Measurements from ENCODE around the gene CMTM5. TPM values are rescaled to one million over a fixed set of nuclear protein-coding genes. Genes with fewer than 3 reads are reported as not detected.

The CMTM5 gene
- total RNA-seq, 1 experiment from 2014 or later: 0.24 TPM

DNA sequence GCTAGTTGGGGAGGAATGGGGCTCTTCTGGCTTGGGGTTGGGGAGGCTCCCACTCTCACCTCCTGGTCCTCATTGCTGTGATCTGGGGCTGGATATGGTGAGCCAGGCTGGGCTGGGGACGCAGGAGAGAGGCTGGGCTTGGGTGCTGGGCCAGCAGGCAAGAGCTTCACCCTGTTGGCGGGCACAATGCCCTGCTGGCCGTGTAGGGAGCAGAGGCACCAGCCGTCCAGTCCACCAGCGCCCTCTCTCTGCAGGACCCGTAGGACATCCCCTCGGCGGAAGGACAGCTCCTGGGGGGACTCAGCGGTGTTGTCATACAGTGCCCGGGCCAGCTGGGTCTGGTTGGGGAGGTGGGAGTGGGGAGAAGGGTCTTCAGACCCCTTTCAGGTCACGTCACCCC, 16.4 kb upstream of the CMTM5 start:
- Mint-ChIP-seq H3K9me3 (no peaks in the 10 kb centered on the region), H3K36me3 (peaks cover 17% of the 10 kb centered on the region), H3K27me3 (ENCODE audit: low read depth) (peaks cover 6% of the 10 kb centered on the region), H3K4me1 (peaks cover 22% of the 10 kb centered on the region), H3K27ac (no peak overlapping the region), H3K4me3 (no peak overlapping the region)
- TF ChIP-seq GRHL2 (CRISPR knock-in tag; IDR thresholded peaks at IDR 0.05; ENCODE audit: insufficient replicate concordance, severe bottlenecking) (no peak), ZNF219 (CRISPR knock-in tag; IDR thresholded peaks at IDR 0.05; ENCODE audit: borderline replicate concordance) (no peak), MYBL2 (CRISPR knock-in tag; IDR thresholded peaks at IDR 0.05) (no peak)
- TF ChIP-seq, protein P1, sequence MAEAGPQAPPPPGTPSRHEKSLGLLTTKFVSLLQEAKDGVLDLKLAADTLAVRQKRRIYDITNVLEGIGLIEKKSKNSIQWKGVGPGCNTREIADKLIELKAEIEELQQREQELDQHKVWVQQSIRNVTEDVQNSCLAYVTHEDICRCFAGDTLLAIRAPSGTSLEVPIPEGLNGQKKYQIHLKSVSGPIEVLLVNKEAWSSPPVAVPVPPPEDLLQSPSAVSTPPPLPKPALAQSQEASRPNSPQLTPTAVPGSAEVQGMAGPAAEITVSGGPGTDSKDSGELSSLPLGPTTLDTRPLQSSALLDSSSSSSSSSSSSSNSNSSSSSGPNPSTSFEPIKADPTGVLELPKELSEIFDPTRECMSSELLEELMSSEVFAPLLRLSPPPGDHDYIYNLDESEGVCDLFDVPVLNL (CRISPR knock-in tag; IDR thresholded peaks at IDR 0.05; ENCODE audit: borderline replicate concordance, low read depth): no peak
- TF ChIP-seq, protein P2, sequence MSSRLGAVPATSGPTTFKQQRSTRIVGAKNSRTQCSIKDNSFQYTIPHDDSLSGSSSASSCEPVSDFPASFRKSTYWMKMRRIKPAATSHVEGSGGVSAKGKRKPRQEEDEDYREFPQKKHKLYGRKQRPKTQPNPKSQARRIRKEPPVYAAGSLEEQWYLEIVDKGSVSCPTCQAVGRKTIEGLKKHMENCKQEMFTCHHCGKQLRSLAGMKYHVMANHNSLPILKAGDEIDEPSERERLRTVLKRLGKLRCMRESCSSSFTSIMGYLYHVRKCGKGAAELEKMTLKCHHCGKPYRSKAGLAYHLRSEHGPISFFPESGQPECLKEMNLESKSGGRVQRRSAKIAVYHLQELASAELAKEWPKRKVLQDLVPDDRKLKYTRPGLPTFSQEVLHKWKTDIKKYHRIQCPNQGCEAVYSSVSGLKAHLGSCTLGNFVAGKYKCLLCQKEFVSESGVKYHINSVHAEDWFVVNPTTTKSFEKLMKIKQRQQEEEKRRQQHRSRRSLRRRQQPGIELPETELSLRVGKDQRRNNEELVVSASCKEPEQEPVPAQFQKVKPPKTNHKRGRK (CRISPR knock-in tag; IDR thresholded peaks at IDR 0.05; ENCODE audit: borderline replicate concordance): no peak
- TF ChIP-seq, protein P3, sequence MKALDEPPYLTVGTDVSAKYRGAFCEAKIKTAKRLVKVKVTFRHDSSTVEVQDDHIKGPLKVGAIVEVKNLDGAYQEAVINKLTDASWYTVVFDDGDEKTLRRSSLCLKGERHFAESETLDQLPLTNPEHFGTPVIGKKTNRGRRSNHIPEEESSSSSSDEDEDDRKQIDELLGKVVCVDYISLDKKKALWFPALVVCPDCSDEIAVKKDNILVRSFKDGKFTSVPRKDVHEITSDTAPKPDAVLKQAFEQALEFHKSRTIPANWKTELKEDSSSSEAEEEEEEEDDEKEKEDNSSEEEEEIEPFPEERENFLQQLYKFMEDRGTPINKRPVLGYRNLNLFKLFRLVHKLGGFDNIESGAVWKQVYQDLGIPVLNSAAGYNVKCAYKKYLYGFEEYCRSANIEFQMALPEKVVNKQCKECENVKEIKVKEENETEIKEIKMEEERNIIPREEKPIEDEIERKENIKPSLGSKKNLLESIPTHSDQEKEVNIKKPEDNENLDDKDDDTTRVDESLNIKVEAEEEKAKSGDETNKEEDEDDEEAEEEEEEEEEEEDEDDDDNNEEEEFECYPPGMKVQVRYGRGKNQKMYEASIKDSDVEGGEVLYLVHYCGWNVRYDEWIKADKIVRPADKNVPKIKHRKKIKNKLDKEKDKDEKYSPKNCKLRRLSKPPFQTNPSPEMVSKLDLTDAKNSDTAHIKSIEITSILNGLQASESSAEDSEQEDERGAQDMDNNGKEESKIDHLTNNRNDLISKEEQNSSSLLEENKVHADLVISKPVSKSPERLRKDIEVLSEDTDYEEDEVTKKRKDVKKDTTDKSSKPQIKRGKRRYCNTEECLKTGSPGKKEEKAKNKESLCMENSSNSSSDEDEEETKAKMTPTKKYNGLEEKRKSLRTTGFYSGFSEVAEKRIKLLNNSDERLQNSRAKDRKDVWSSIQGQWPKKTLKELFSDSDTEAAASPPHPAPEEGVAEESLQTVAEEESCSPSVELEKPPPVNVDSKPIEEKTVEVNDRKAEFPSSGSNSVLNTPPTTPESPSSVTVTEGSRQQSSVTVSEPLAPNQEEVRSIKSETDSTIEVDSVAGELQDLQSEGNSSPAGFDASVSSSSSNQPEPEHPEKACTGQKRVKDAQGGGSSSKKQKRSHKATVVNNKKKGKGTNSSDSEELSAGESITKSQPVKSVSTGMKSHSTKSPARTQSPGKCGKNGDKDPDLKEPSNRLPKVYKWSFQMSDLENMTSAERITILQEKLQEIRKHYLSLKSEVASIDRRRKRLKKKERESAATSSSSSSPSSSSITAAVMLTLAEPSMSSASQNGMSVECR (CRISPR knock-in tag; IDR thresholded peaks at IDR 0.05; ENCODE audit: borderline replicate concordance): no peak
- ATAC-seq (peak; percentile 58), DNase-seq (ENCODE audit: low spot score) (peak; percentile 69)
- ChIA-PET POLR2A (interaction anchor here (0.5 to 1.2 kb wide), 5 partner anchors 8 to 194 kb away, joined by 3 to 8 read pairs (median 5); partner anchors contain the start of genes PABPN1 and SLC22A17), CTCF (interaction anchor here (0.6 to 9.1 kb wide), 44 partner anchors 8 to 289 kb away, joined by 3 to 95 read pairs (median 4); partner anchors contain the start of genes ACIN1, BCL2L2, C14orf119 and CMTM5)

DNA sequence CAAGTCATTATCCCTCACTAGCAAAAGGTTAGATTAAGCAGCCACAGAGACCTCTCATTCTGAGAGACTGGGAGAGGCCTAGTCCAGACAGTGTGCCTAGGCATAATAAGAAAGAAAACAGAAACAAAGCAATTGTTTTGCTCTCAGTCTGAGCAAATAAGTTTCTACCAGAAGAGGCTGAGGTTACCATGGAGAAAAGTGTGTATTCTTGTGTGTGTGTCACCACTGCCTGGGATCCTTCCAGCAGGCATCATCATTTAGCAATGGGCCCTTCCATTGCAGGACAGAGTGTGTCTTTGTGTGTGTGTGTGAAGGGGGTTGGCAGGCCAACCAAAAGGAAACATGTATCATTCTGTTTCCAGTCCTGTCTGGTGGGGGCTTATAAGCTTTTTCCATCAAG, 15.5 kb upstream of the CMTM5 start:
- Mint-ChIP-seq H3K4me1 (peaks cover 22% of the 10 kb centered on the region), H3K9me3 (no peaks in the 10 kb centered on the region), H3K27ac (no peak overlapping the region), H3K4me3 (no peak overlapping the region), H3K36me3 (peaks cover 14% of the 10 kb centered on the region), H3K27me3 (ENCODE audit: low read depth) (peaks cover 6% of the 10 kb centered on the region)
- DNase-seq (ENCODE audit: low spot score) (no peak), ATAC-seq (no peak)
- CTCF ChIA-PET: interaction anchor here (0.8 to 9.1 kb wide), 16 partner anchors 8 to 266 kb away, joined by 3 to 95 read pairs (median 10); partner anchors contain the start of genes ACIN1, C14orf119, CMTM5 and PABPN1
- POLR2A ChIA-PET: interaction anchor here (0.9 kb wide), 1 partner anchor 19 kb away, joined by 4 read pairs; no protein-coding TSS in a partner anchor
- TF ChIP-seq MXD4 (CRISPR knock-in tag; IDR thresholded peaks at IDR 0.05; ENCODE audit: borderline replicate concordance): no peak
- TF ChIP-seq, protein P4, sequence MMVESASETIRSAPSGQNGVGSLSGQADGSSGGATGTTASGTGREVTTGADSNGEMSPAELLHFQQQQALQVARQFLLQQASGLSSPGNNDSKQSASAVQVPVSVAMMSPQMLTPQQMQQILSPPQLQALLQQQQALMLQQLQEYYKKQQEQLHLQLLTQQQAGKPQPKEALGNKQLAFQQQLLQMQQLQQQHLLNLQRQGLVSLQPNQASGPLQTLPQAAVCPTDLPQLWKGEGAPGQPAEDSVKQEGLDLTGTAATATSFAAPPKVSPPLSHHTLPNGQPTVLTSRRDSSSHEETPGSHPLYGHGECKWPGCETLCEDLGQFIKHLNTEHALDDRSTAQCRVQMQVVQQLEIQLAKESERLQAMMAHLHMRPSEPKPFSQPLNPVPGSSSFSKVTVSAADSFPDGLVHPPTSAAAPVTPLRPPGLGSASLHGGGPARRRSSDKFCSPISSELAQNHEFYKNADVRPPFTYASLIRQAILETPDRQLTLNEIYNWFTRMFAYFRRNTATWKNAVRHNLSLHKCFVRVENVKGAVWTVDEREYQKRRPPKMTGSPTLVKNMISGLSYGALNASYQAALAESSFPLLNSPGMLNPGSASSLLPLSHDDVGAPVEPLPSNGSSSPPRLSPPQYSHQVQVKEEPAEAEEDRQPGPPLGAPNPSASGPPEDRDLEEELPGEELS (CRISPR knock-in tag; IDR thresholded peaks at IDR 0.05): no peak
- TF ChIP-seq NR3C1 (CRISPR knock-in tag; conservative IDR thresholded peaks at IDR 0.05; ENCODE audit: low read depth): no peak
- no peak for TF ChIP-seq GABPB1 (CRISPR knock-in tag; IDR thresholded peaks at IDR 0.05)
- TF ChIP-seq, protein P5, sequence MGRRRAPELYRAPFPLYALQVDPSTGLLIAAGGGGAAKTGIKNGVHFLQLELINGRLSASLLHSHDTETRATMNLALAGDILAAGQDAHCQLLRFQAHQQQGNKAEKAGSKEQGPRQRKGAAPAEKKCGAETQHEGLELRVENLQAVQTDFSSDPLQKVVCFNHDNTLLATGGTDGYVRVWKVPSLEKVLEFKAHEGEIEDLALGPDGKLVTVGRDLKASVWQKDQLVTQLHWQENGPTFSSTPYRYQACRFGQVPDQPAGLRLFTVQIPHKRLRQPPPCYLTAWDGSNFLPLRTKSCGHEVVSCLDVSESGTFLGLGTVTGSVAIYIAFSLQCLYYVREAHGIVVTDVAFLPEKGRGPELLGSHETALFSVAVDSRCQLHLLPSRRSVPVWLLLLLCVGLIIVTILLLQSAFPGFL (CRISPR knock-in tag; IDR thresholded peaks at IDR 0.05; ENCODE audit: borderline replicate concordance): no peak
- TF ChIP-seq, protein P6, sequence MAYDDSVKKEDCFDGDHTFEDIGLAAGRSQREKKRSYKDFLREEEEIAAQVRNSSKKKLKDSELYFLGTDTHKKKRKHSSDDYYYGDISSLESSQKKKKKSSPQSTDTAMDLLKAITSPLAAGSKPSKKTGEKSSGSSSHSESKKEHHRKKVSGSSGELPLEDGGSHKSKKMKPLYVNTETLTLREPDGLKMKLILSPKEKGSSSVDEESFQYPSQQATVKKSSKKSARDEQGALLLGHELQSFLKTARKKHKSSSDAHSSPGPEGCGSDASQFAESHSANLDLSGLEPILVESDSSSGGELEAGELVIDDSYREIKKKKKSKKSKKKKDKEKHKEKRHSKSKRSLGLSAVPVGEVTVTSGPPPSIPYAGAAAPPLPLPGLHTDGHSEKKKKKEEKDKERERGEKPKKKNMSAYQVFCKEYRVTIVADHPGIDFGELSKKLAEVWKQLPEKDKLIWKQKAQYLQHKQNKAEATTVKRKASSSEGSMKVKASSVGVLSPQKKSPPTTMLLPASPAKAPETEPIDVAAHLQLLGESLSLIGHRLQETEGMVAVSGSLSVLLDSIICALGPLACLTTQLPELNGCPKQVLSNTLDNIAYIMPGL (CRISPR knock-in tag; IDR thresholded peaks at IDR 0.05): no peak
- TF ChIP-seq, protein P7, sequence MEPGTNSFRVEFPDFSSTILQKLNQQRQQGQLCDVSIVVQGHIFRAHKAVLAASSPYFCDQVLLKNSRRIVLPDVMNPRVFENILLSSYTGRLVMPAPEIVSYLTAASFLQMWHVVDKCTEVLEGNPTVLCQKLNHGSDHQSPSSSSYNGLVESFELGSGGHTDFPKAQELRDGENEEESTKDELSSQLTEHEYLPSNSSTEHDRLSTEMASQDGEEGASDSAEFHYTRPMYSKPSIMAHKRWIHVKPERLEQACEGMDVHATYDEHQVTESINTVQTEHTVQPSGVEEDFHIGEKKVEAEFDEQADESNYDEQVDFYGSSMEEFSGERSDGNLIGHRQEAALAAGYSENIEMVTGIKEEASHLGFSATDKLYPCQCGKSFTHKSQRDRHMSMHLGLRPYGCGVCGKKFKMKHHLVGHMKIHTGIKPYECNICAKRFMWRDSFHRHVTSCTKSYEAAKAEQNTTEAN (CRISPR knock-in tag; IDR thresholded peaks at IDR 0.05): no peak
- no peak for TF ChIP-seq KAT7 (CRISPR knock-in tag; IDR thresholded peaks at IDR 0.05; ENCODE audit: borderline replicate concordance)
- TF ChIP-seq IRF2 (CRISPR knock-in tag; IDR thresholded peaks at IDR 0.05; ENCODE audit: borderline replicate concordance, low read depth): no peak
- TF ChIP-seq CREB1 (CRISPR knock-in tag; IDR thresholded peaks at IDR 0.05): no peak
- TF ChIP-seq TEAD1 (CRISPR knock-in tag; IDR thresholded peaks at IDR 0.05): no peak
- no peak for TF ChIP-seq EMX1 (CRISPR knock-in tag; IDR thresholded peaks at IDR 0.05)
- TF ChIP-seq, protein P8, sequence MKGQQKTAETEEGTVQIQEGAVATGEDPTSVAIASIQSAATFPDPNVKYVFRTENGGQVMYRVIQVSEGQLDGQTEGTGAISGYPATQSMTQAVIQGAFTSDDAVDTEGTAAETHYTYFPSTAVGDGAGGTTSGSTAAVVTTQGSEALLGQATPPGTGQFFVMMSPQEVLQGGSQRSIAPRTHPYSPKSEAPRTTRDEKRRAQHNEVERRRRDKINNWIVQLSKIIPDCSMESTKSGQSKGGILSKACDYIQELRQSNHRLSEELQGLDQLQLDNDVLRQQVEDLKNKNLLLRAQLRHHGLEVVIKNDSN (CRISPR knock-in tag; IDR thresholded peaks at IDR 0.05): no peak

All from WTC11 (cell line).